Endothelial cell of umbilical vein (primary cell): ENCODE measurements around the gene PITPNM3. TPM values are rescaled to one million over a fixed set of nuclear protein-coding genes. Genes with fewer than 3 reads are reported as not detected.

Experiments used
- BruUV-seq: library from RNA; stranded (reverse); fragments of 400-500 nt; replicated peaks from 2 replicates; lab custom pipeline; 2021; lab: Mats Ljungman, UMichigan
- CTCF ChIA-PET: fragments of 300-600, 350-600 bp; sonication (Branson Sonifier 250); formaldehyde crosslinking; loops from one replicate; lab custom pipeline; 2021; ENCODE audit warnings: antibody characterized with exemption, inconsistent platforms; lab: Charles Lee
- POLR2A ChIA-PET: fragments of 300-600, 350-600 bp; sonication (Branson Sonifier 250); formaldehyde crosslinking; loops from one replicate; lab custom pipeline; 2021; ENCODE audit warnings: antibody characterized with exemption, inconsistent platforms; lab: Charles Lee
- DNase-seq: peaks from one replicate; pipeline ENCODE4 v3.0.0-alpha.2; 2011; ENCODE audit warnings: low read depth, low spot score
- FAIRE-seq: peaks from 2 replicates; lab custom pipeline; 2011; peaks lifted over from hg19 to GRCh38; lab: Jason Lieb, UNC
- H2AFZ ChIP-seq: 2 replicates; pipeline ENCODE4 v1.6.0; 2012; ENCODE audit warnings: low read depth, low read length, control low read depth, inconsistent platforms
- H3K27ac ChIP-seq: 2 replicates; pipeline ENCODE4 v1.5.1; 2011; ENCODE audit warnings: low read depth, mild to moderate bottlenecking, control low read depth, low read length, moderate library complexity; ENCODE audit not compliant: insufficient read depth
- H3K27me3 ChIP-seq, 2 experiments: 2 replicates each; pipeline versions ENCODE4 v1.6.0 to v1.6.1; 2011; ENCODE audit warnings: low read length in 2 of 2, mixed read lengths in 1 of 2; ENCODE audit not compliant: control insufficient read depth in 2 of 2, insufficient read depth in 2 of 2
- H3K36me3 ChIP-seq, 2 experiments: 2 replicates in 1 of 2; 3 replicates in 1 of 2; pipeline ENCODE4 v1.5.1; 2011; ENCODE audit warnings: low read length in 2 of 2, mild to moderate bottlenecking in 1 of 2, moderate library complexity in 1 of 2; ENCODE audit not compliant: control insufficient read depth in 2 of 2, insufficient read depth in 2 of 2; ENCODE audit errors: extremely low read depth in 1 of 2
- H3K4me1 ChIP-seq: 3 replicates; pipeline ENCODE4 v1.5.1; 2011; ENCODE audit warnings: mild to moderate bottlenecking, low read length; ENCODE audit not compliant: control insufficient read depth, insufficient read depth; ENCODE audit errors: extremely low read depth
- H3K4me2 ChIP-seq: 2 replicates; pipeline ENCODE4 v1.6.1; 2011; ENCODE audit warnings: low read length, control low read depth, mixed read lengths; ENCODE audit not compliant: insufficient read depth
- H3K4me3 ChIP-seq, 3 experiments: fragments of 200-600 bp in 1 of 3; sonication (generic), shearing (Covaris generic) in 1 of 3; replicated peaks in 1 of 3; 2 replicates each; pipeline ENCODE4 v1.5.1; 2011 to 2016; ENCODE audit warnings: control low read depth in 3 of 3, low read length in 3 of 3, mild to moderate bottlenecking in 2 of 3, inconsistent platforms in 1 of 3, low read depth in 1 of 3, moderate library complexity in 1 of 3; ENCODE audit not compliant: insufficient read depth in 1 of 3
- H3K79me2 ChIP-seq: 2 replicates; pipeline ENCODE4 v1.6.0; 2012; ENCODE audit warnings: low read length, inconsistent platforms; ENCODE audit not compliant: control insufficient read depth, insufficient read depth
- H3K9ac ChIP-seq: replicated peaks from 2 replicates; pipeline ENCODE3; 2011; ENCODE audit warnings: low read length, control low read depth; ENCODE audit not compliant: insufficient read depth; ENCODE audit errors: extremely low read depth
- H3K9me1 ChIP-seq: replicated peaks from 3 replicates; pipeline ENCODE4 v1.6.0; 2011; ENCODE audit warnings: mild to moderate bottlenecking, low read length; ENCODE audit not compliant: control insufficient read depth, insufficient read depth; ENCODE audit errors: extremely low read depth
- H3K9me3 ChIP-seq: replicated peaks from 2 replicates; pipeline ENCODE4 v1.5.1; 2012; ENCODE audit warnings: low read length, inconsistent platforms; ENCODE audit not compliant: control insufficient read depth, insufficient read depth
- H4K20me1 ChIP-seq: replicated peaks from 2 replicates; pipeline ENCODE3; 2011; ENCODE audit warnings: mild to moderate bottlenecking, low read length; ENCODE audit not compliant: control insufficient read depth, insufficient read depth; ENCODE audit errors: extremely low read depth
- EZH2 ChIP-seq: IDR thresholded peaks from 2 replicates; pipeline ENCODE4 v1.6.1; 2012; ENCODE audit warnings: borderline replicate concordance, low read depth, mild to moderate bottlenecking, moderate library complexity, low read length, inconsistent platforms; ENCODE audit not compliant: severe bottlenecking
- FOS ChIP-seq: IDR thresholded peaks from 2 replicates; pipeline ENCODE4 v1.6.1; 2011; ENCODE audit warnings: mild to moderate bottlenecking, low read length, moderate library complexity, borderline replicate concordance; ENCODE audit not compliant: insufficient read depth
- GATA2 ChIP-seq: IDR thresholded peaks from 2 replicates; pipeline ENCODE4 v1.7.0; 2011; ENCODE audit warnings: low read depth, mild to moderate bottlenecking, moderate library complexity, mixed read lengths, low read length; ENCODE audit not compliant: insufficient read length, insufficient read depth
- JUN ChIP-seq: IDR thresholded peaks from 2 replicates; pipeline ENCODE4 v1.6.1; 2011; ENCODE audit warnings: borderline replicate concordance, low read depth; ENCODE audit not compliant: insufficient read length, insufficient read depth
- MYC ChIP-seq: IDR thresholded peaks from one replicate; pipeline ENCODE4 v1.6.1; 2011; ENCODE audit warnings: mild to moderate bottlenecking, low read depth, low read length
- POLR2A ChIP-seq: IDR thresholded peaks from 2 replicates; pipeline ENCODE4 v1.6.1; 2012; ENCODE audit warnings: low read depth, mild to moderate bottlenecking, control low read depth, low read length
- POLR2AphosphoS5 ChIP-seq: IDR thresholded peaks from 2 replicates; pipeline ENCODE4 v1.6.1; 2012; ENCODE audit warnings: low read depth, mild to moderate bottlenecking, control low read depth, low read length, moderate library complexity; ENCODE audit not compliant: insufficient read depth
- dilution Hi-C: fragments of 300-500 bp; cut with MboI; formaldehyde crosslinking; loops from one replicate; pipeline ENCODE4 v1.15.0; 2019; ENCODE audit warnings: low sequenced_read_pairs; ENCODE audit not compliant: extremely low pct_ligation_motif_present
- intact Hi-C: fragments of 100-400 bp; cut with micrococcal nuclease; formaldehyde crosslinking; loops from one replicate; pipeline ENCODE4 v1.10.0; 2022
- polyA plus RNA-seq, 4 experiments: library from polyadenylated mRNA; depleted of rRNA in 3 of 4; stranded (reverse) in 3 of 4; unstranded in 1 of 4; fragments of >200 nt; gene quantifications; 2 replicates each; pipeline versions ENCODE4 v1.2.1 to v1.2.3, GENCODE V29; 2011 to 2012; ENCODE audit warnings: missing spikeins in 1 of 4
- total RNA-seq: library from RNA; stranded (reverse); gene quantifications from 2 replicates; pipeline ENCODE4 v1.2.3, GENCODE V29; 2021
- TF ChIP-seq, protein P1 (sequence below), 2 donors: IDR thresholded peaks; 1 replicate in 1 of 2; 2 replicates in 1 of 2; pipeline ENCODE4 v1.5.1; 2011; ENCODE audit warnings: low read length in 2 of 2, mild to moderate bottlenecking in 2 of 2, moderate library complexity in 2 of 2, control low read depth in 1 of 2, inconsistent platforms in 1 of 2, low read depth in 1 of 2; ENCODE audit not compliant: insufficient read depth in 1 of 2; ENCODE audit errors: extremely low read depth in 1 of 2
- TF ChIP-seq, protein P2 (sequence below): IDR thresholded peaks from 2 replicates; pipeline ENCODE4 v1.6.1; 2011; ENCODE audit not compliant: insufficient read depth, insufficient read length

Gene PITPNM3
- total and polyA plus RNA-seq, 2 donors (not counting 3 experiments of a cell fraction or from before 2014, with no cell fraction given), result 1.0 to 1.9 TPM

DNA sequence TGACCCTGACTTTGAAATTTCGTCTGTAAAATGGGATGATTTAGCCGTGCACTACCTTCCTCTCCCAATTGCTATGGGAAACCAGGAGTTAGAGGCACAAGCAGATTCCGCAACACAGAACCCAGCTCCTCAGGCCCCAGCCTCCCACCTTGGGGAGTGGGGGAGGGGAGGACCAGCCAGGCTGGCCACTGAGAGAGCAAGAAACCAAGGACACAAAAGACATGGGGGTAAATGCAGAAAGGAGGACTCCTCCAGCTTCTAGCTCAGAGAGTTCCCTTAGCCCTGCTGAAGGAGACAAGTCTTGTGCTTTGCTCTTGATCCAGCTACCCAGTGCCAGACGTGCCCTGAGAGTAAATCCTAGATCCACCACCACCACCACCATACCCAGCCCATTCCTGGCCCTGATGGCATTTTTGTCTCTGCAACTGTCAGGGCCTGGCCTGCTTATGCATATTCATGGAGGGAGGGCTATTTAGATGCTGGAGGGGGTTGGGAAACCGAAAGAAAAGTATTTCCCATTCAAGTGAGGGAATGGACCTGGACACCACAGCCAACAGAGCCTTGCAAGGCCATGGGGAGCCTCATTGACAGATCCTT lies 25.9 kb downstream of the PITPNM3 start:
- DNase-seq, result no peak
- H3K4me1 ChIP-seq, result no peaks in the 10 kb centered on the region
- no peaks in the 10 kb centered on the region for H3K79me2 ChIP-seq
- TF ChIP-seq MYC (no peak), POLR2AphosphoS5 (no peak), JUN (no peak), GATA2 (no peak), EZH2 (no peak), FOS (no peak), POLR2A (no peak)
- TF ChIP-seq, protein P1, sequence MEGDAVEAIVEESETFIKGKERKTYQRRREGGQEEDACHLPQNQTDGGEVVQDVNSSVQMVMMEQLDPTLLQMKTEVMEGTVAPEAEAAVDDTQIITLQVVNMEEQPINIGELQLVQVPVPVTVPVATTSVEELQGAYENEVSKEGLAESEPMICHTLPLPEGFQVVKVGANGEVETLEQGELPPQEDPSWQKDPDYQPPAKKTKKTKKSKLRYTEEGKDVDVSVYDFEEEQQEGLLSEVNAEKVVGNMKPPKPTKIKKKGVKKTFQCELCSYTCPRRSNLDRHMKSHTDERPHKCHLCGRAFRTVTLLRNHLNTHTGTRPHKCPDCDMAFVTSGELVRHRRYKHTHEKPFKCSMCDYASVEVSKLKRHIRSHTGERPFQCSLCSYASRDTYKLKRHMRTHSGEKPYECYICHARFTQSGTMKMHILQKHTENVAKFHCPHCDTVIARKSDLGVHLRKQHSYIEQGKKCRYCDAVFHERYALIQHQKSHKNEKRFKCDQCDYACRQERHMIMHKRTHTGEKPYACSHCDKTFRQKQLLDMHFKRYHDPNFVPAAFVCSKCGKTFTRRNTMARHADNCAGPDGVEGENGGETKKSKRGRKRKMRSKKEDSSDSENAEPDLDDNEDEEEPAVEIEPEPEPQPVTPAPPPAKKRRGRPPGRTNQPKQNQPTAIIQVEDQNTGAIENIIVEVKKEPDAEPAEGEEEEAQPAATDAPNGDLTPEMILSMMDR (IDR thresholded peaks at IDR 0.05; ENCODE audit: extremely low read depth in 1 of 2, insufficient read depth in 1 of 2, low read depth in 1 of 2, low read length in 2 of 2), result no peak
- TF ChIP-seq, protein P2, sequence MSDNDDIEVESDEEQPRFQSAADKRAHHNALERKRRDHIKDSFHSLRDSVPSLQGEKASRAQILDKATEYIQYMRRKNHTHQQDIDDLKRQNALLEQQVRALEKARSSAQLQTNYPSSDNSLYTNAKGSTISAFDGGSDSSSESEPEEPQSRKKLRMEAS, result no peak
- no peak for FAIRE-seq
- H3K4me3 ChIP-seq, result no peak overlapping the region
- intact Hi-C loops (no loop called here), dilution Hi-C loops (no loop called here)
- no peaks in the 10 kb centered on the region for H3K27me3 ChIP-seq
- H3K27ac ChIP-seq, result no peak overlapping the region
- POLR2A ChIA-PET, result no interaction called here
- no peaks in the 10 kb centered on the region for H3K36me3 ChIP-seq
- BruUV-seq, result no TSS peak
- H4K20me1 ChIP-seq, result no peaks in the 10 kb centered on the region
- no peaks in the 10 kb centered on the region for H3K9me3 ChIP-seq
- CTCF ChIA-PET, result interaction anchor here (1.3 to 2.0 kb wide), 2 partner anchors 19 to 57 kb away, joined by 3 to 5 read pairs; no protein-coding TSS in a partner anchor
- no peak overlapping the region for H2AFZ ChIP-seq
- no peaks in the 10 kb centered on the region for H3K9me1 ChIP-seq
- H3K4me2 ChIP-seq, result no peak overlapping the region
- H3K9ac ChIP-seq, result no peak overlapping the region
